K562 (cell line): ENCODE measurements around the gene CSF1R. TPM values are rescaled to one million over a fixed set of nuclear protein-coding genes. Genes with fewer than 3 reads are reported as not detected.

ENCODE experiments used
- ATAC-seq: fragments of 200-7000 bp; cut with Tn5 transposase; 3 replicates; pipeline ENCODE4 v1.9.1; 2020; ENCODE audit warnings: moderate library complexity
- BruUV-seq: library from RNA; stranded (reverse); fragments of 400-500 nt; replicated peaks from 2 replicates; lab custom pipeline; 2021; lab: Mats Ljungman, UMichigan
- CTCF ChIA-PET: fragments of 300-600 bp; formaldehyde crosslinking; extraction: SDS; loops from one replicate; lab custom pipeline; 2021; ENCODE audit warnings: low intra/inter-chr PET ratio; lab: Yijun Ruan, JAX
- POLR2A ChIA-PET: fragments of 300-600, 350-650 bp; sonication (Branson Sonifier 250); formaldehyde crosslinking; extraction: SDS; loops from one replicate; lab custom pipeline; 2021; ENCODE audit warnings: antibody characterized with exemption, inconsistent platforms; lab: Yijun Ruan, JAX
- DNase-seq, 4 experiments: peaks; one replicate each; pipeline versions ENCODE4 v3.0.0 to v3.0.0-alpha.2; 2011 to 2018; ENCODE audit warnings: low spot score in 3 of 4, mixed read lengths in 3 of 4; ENCODE audit errors: extremely low read depth in 1 of 4
- FAIRE-seq: peaks from 2 replicates; lab custom pipeline; 2011; peaks lifted over from hg19 to GRCh38; lab: Jason Lieb, UNC
- H2AFZ ChIP-seq: 2 replicates; pipeline ENCODE4 v1.6.0; 2011; ENCODE audit warnings: low read depth, low read length, control low read depth, inconsistent platforms
- H3K27ac ChIP-seq: fragments of 200-600 bp; 3 replicates; pipeline ENCODE4 v1.8.0; 2011; ENCODE audit warnings: low read depth, mild to moderate bottlenecking, control low read depth, inconsistent platforms, low read length, moderate library complexity, mixed read lengths; ENCODE audit errors: extremely low read depth
- H3K27me3 ChIP-seq, 2 experiments: fragments of 300-600 bp in 1 of 2; 2 replicates in 1 of 2; 3 replicates in 1 of 2; pipeline versions ENCODE4 v1.6.0 to v1.8.0; 2011; ENCODE audit warnings: inconsistent platforms in 2 of 2, low read length in 2 of 2, mild to moderate bottlenecking in 1 of 2, mixed read lengths in 1 of 2, moderate library complexity in 1 of 2; ENCODE audit not compliant: control insufficient read depth in 2 of 2, insufficient read depth in 2 of 2
- H3K36me3 ChIP-seq: fragments of 300-600 bp; 3 replicates; pipeline ENCODE4 v1.8.0; 2011; ENCODE audit warnings: mild to moderate bottlenecking, low read length, inconsistent platforms; ENCODE audit not compliant: control insufficient read depth, insufficient read depth
- H3K4me1 ChIP-seq, 2 experiments: fragments of 200-600 bp in 1 of 2; replicated peaks in 1 of 2; 2 replicates in 1 of 2; 3 replicates in 1 of 2; pipeline versions ENCODE4 v1.5.1 to v1.8.0; 2011; ENCODE audit warnings: inconsistent platforms in 2 of 2, low read length in 2 of 2, mild to moderate bottlenecking in 1 of 2, mixed read lengths in 1 of 2, moderate library complexity in 1 of 2; ENCODE audit not compliant: control insufficient read depth in 2 of 2, insufficient read depth in 2 of 2
- H3K4me2 ChIP-seq: 2 replicates; pipeline ENCODE4 v1.6.1; 2011; ENCODE audit warnings: low read length, control low read depth, inconsistent platforms, mixed read lengths; ENCODE audit not compliant: insufficient read depth
- H3K4me3 ChIP-seq: fragments of 200-600 bp; sonication (generic), shearing (Covaris generic); 2 replicates; pipeline ENCODE4 v1.5.1; 2016; ENCODE audit warnings: control low read depth, inconsistent platforms
- H3K79me2 ChIP-seq: fragments of 200-600 bp; 3 replicates; pipeline ENCODE4 v1.8.0; 2011; ENCODE audit warnings: low read length, inconsistent platforms; ENCODE audit not compliant: control insufficient read depth, insufficient read depth
- H3K9ac ChIP-seq, 2 experiments: 2 replicates each; pipeline versions ENCODE4 v1.6.0 to v1.6.1; 2011; ENCODE audit warnings: low read depth in 2 of 2, low read length in 2 of 2, control low read depth in 1 of 2, inconsistent platforms in 1 of 2, mild to moderate bottlenecking in 1 of 2, mixed read lengths in 1 of 2; ENCODE audit not compliant: insufficient read depth in 1 of 2
- H3K9me1 ChIP-seq: one replicate; pipeline ENCODE4 v1.6.0; 2011; ENCODE audit warnings: inconsistent platforms, mild to moderate bottlenecking, low read length, moderate library complexity; ENCODE audit not compliant: control insufficient read depth, insufficient read depth
- H3K9me3 ChIP-seq: replicated peaks from 2 replicates; pipeline ENCODE4 v1.5.1; 2011; ENCODE audit warnings: low read depth, low read length, inconsistent platforms; ENCODE audit not compliant: control insufficient read depth, insufficient read depth
- H4K20me1 ChIP-seq: replicated peaks from 2 replicates; pipeline ENCODE4 v1.6.1; 2011; ENCODE audit warnings: low read length, inconsistent platforms, mixed read lengths; ENCODE audit not compliant: control insufficient read depth, insufficient read depth
- MYBL2 ChIP-seq, 2 experiments: fragments of 450-650 bp in 1 of 2; sonication (generic) in 1 of 2; formaldehyde crosslinking in 1 of 2; IDR thresholded peaks; 2 replicates each; pipeline versions ENCODE4 v1.6.1 to v1.8.1; 2017 to 2022; ENCODE audit warnings: borderline replicate concordance in 1 of 2, inconsistent platforms in 1 of 2, low read depth in 1 of 2, mild to moderate bottlenecking in 1 of 2, missing genetic modification reagents in 1 of 2, moderate library complexity in 1 of 2
- NFIC ChIP-seq: fragments of 450-650 bp; IDR thresholded peaks from 2 replicates; pipeline ENCODE4 v1.6.1; 2017; ENCODE audit warnings: mild to moderate bottlenecking, inconsistent platforms
- NFIX ChIP-seq: fragments of 250-450 bp; sonication (Bioruptor Pico); IDR thresholded peaks from 2 replicates; pipeline ENCODE4 v1.4.0; 2020; ENCODE audit warnings: low read depth, mild to moderate bottlenecking, moderate library complexity
- WGBS: fragments of 100-300 bp; shearing (Covaris generic); methylation state at CpG from one replicate; pipeline ENCODE4 v1.1.6; 2016; ENCODE audit warnings: low coverage, mixed read lengths; ENCODE audit not compliant: insufficient coverage; ENCODE audit errors: missing lambda C conversion rate; 5-methylcytosine and 5-hydroxymethylcytosine counted together
- in situ Hi-C: fragments of 300-500 bp; cut with MboI; formaldehyde crosslinking; loops from 4 replicates; pipeline ENCODE4 v1.15.0; 2018; ENCODE audit warnings: inconsistent platforms, mixed read lengths
- intact Hi-C: fragments of 100-400 bp; cut with micrococcal nuclease; formaldehyde crosslinking; loops from 2 replicates; pipeline ENCODE4 v1.14.2; 2022
- polyA plus RNA-seq, 8 experiments: library from polyadenylated mRNA; depleted of rRNA in 4 of 8; stranded (reverse) in 5 of 8; unstranded in 3 of 8; fragments of >200 nt; fragmentation: Nextera tagmentation in 2 of 8; fragmentation: Illumina TruSeq in 1 of 8; extraction: Ambion mirVana in 2 of 8; extraction: Trizol in 1 of 8; gene quantifications; 2 replicates each; pipeline versions ENCODE4 v1.2.1 to v1.2.3, GENCODE V29; 2011 to 2014; ENCODE audit warnings: inconsistent platforms in 1 of 8, missing spikeins in 1 of 8
- total RNA-seq, 7 experiments: library from RNA; depleted of rRNA in 6 of 7; stranded (reverse); fragments of >200 nt in 6 of 7; fragmentation: Illumina TruSeq in 2 of 7; extraction: Trizol in 2 of 7; gene quantifications; 2 replicates each; pipeline versions ENCODE4 v1.2.1 to v1.2.3, GENCODE V29; 2011 to 2021; ENCODE audit warnings: low replicate concordance in 1 of 7

Gene CSF1R
- total and polyA plus RNA-seq, 9 of the 15 experiments (the other 6 are each of a cell fraction or from before 2014, with no cell fraction given) = 0.03 to 0.64 (median 0.20) TPM; not detected in 6

DNA sequence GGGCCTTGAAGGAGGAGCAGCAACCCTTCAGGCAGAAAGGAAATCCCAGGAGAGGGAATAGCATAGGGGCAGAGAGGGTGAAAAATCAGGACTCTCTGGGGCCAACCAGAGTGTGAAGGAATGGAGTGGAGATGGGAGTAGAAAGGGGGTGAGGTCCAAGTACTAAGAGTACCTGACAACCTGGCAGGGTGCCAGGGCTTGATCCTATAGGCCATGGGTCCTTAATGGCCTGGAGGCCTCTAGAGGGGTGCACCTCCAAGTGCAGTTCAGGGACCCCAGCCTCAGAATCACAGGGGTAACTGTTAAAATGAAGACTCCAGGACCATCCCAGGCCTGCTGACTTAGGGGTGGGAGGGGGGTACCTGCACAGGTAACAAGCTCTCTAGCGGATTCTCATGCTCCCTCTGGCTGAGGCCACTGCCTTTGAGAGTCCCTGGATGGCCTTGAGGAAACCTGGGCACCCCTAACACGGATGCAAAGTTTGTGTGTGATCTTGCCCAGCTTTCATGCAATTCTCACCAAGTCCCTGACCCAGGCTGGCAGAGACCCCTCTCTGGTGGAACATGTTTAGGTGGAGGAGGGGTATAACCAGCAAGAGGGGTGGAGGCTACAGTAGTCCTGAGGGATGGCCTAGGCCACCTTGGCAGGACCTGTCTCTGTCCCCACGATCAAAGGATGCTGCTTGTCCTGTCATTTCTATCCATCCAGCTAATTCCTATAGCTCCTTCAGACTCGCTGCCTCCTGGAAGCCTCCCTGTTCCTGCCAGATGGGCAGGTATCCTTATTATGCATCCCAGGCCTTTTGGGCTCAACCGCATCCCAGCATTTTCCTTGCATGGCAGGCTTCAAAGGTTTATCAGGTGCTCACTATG lies 17.6 kb upstream of the CSF1R start:
- FAIRE-seq (no peak), ATAC-seq (no peak), DNase-seq (peak in 1 of 4 experiments; percentile 7)
- no peaks in the 10 kb centered on the region for H3K79me2 ChIP-seq
- no peak overlapping the region for H3K4me2 ChIP-seq
- H3K27ac ChIP-seq = no peak overlapping the region
- H3K9me3 ChIP-seq = no peaks in the 10 kb centered on the region
- peaks cover 7% of the 10 kb centered on the region; the same call in 1 of the 2 replicates for H4K20me1 ChIP-seq
- POLR2A ChIA-PET = interaction anchor here (1.3 kb wide), 2 partner anchors 8 to 77 kb away, joined by 3 to 5 read pairs; no protein-coding TSS in a partner anchor
- H3K36me3 ChIP-seq = no peaks in the 10 kb centered on the region
- no peak overlapping the region for H3K9ac ChIP-seq
- CTCF ChIA-PET = no interaction called here
- H3K4me3 ChIP-seq = no peak overlapping the region
- TF ChIP-seq NFIX (CRISPR knock-in tag) = peak; percentile 73
- TF ChIP-seq NFIC = peak; percentile 96
- TF ChIP-seq MYBL2 (IDR thresholded peaks at IDR 0.05; ENCODE audit: low read depth) = no peak
- no peak for TF ChIP-seq MYBL2 (CRISPR knock-in tag; IDR thresholded peaks at IDR 0.05; ENCODE audit: borderline replicate concordance)
- no peak overlapping the region for H2AFZ ChIP-seq
- H3K4me1 ChIP-seq = peaks cover 0 to 6% of the 10 kb centered on the region in 2 experiments; a peak in 2 of 5 replicates
- BruUV-seq = no TSS peak
- WGBS = 43% methylated on average over 5 of the region's 5 CpGs
- in situ Hi-C loops (no loop called here), intact Hi-C loops (loop anchor here (2.0 to 10.0 kb wide), 2 partner anchors 15 to 811 kb away; no protein-coding TSS in a partner anchor)
- no peaks in the 10 kb centered on the region for H3K9me1 ChIP-seq
- H3K27me3 ChIP-seq = peaks cover 0 to 10% of the 10 kb centered on the region in 2 experiments; a peak in 2 of 5 replicates
